GM18873 (cell line): Measurements from ENCODE around the gene TRIM50.
"Not testable (repeated sequence)": the region's sequence is repeated elsewhere in the genome, so short reads cannot be mapped to it uniquely, and the experiment has no call there.

Experiments
- ATAC-seq: cut with Tn5 transposase; IDR thresholded peaks from one replicate; pipeline ENCODE4 v1.9.1; 2021; ENCODE audit warnings: mild to moderate bottlenecking, moderate library complexity, moderate number of reproducible peaks; ENCODE audit not compliant: unreplicated experiment, low FRiP score

The TRIM50 gene

GRCh38 chr7:73319541-73319940 lies 8.3 kb downstream of the TRIM50 start:
- ATAC-seq, result not testable (repeated sequence)

DNA sequence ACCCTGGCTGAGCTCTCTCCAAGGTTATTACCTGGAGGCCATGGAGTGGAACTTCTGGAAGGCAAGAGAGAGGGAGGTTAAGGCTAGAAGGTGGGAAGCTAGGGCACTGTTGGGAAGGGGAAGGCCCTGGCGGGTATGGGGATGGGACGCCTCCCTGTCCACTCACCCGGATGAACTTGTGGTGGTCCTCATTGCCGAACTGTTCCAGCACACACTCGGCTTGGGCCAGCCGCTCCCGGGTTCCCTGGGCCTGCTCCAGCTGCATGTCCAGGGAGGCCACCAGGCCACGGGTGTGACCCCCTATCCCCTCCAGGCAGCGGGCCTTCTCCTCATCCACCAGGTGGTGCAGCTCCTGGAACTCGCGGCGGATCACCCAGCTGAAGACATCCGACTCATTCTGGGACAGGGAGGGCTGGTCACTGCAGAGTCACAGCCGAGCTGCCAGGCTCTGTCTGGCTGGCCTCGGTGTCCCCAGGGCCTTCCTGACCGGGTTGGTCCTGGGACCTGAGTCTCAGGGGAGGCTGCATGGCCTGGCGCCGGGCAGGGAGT lies 9.2 kb downstream of the TRIM50 start:
- not testable (repeated sequence) for ATAC-seq

GRCh38 chr7:73316521-73316920 lies 11.4 kb downstream of the TRIM50 start:
- ATAC-seq, result no peak

DNA sequence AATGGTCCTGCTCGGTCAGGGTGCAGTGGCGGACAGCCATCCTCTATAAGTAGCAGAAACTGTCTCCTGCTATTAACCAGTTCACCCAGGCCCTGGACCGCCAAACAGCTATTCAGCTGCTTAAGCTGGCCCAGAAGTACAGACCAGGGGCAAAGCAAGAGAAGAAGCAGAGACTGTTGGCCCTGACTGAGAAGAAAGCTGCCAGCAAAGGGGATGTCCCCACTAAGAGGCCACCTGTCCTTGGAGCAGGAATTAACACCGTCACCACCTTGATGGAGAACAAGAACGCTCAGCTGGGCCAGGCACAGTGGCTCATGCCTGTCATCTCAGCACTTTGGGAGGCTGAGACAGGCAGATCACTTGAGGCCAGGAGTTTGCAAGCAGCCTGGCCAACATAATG lies 13.6 kb downstream of the TRIM50 start:
- ATAC-seq, result no peak

- no peak for ATAC-seq
Measured at GRCh38 chr7:73313521-73313906, 14.4 kb downstream of the TRIM50 start.

GRCh38 chr7:73312831-73313520 lies 14.9 kb downstream of the TRIM50 start:
- ATAC-seq, result no peak

DNA sequence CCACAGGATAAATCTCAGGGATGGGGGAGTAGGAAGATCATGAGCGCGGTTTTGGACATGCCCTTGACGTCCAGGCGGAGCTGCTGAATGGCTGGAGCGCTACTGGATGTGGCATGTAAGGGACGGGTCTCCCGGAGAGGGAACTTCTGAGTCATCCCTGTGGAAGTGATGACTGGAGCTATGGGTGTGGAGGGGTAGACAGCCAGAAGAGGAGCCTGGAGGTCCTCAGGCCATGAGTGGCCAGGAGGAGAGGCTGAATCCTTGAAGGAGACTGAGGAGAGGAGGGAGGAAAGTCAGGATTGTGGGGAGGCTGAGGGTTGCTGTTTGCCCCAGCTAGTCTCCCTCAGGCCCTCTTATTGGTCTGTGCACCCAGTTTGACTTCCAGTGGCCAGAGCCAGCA lies 16.5 kb downstream of the TRIM50 start:
- ATAC-seq, result not testable (repeated sequence)

DNA sequence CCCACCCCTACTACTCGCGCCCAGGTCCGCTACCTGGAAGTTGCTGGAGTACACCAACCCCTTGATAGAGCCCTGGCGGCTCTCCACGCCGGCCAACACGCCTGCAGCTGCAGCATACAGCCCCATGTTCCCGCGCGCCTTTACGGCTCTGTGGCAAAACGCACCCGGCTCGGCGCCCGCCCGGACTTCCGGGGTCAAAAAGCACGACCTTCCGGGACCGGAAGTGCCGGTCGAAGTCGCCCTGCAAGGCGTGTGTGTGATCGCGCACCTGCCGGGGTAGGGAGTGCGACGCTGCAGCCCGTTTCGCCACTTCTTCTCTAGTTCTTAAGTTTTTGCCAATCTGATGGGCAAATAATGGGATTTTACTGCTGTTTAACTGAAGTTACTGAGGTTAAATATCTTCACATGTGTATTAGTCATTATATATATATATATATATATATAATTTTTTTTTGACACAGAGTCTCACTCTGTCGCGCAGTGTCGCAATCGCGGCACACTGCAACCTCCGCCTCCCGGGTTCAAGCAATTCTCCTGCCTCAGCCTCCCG lies 19.1 kb downstream of the TRIM50 start, which contains the start of gene NSUN5:
Gene NSUN5, minus strand, starts transcription at position 162 of the 550 bp plus-strand sequence. Its CDS starts 36 bp downstream, at position 126.
- no peak for ATAC-seq

- no peak for ATAC-seq
Measured at GRCh38 chr7:73308074-73308664, 19.7 kb downstream of the TRIM50 start.

GRCh38 chr7:73307436-73307835 lies 20.4 kb downstream of the TRIM50 start:
- no peak for ATAC-seq

DNA sequence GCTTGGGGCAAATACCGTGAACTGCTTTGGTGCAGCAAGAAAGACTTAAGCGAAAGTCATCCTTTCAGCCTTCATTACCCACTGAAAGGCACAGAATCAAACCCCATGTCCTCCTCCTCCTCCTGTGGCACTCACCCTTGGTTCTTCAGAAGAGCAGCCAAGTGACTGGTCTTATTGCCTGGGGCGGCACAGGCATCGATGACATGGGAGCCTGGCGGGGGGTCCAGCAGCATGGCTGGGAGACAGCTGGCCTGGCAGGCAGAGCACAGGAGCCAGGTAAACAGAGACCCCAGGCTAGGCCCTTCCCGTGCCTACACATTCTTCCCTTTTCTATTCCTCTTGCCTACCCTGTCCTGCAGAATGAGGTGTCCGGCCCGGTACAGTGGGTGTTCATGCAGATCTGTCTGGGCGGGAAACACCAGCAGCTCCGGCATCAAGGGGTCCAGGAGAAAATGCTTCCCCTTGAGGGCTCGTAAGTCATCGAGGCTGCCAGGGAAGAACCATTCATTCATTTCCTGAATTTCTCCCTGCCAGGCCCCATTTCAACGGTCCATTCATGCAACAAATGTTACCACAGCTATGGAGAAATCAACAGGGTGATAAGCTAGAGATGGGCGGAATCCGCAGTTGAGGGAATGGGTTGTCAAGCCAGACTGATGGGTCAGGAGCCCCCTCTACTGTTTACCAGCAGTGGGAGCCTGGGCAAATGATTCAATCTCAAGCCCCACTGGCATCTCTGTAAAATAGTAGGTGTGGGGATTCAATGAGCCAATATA lies 23.1 kb downstream of the TRIM50 start:
- not testable (repeated sequence) for ATAC-seq

DNA sequence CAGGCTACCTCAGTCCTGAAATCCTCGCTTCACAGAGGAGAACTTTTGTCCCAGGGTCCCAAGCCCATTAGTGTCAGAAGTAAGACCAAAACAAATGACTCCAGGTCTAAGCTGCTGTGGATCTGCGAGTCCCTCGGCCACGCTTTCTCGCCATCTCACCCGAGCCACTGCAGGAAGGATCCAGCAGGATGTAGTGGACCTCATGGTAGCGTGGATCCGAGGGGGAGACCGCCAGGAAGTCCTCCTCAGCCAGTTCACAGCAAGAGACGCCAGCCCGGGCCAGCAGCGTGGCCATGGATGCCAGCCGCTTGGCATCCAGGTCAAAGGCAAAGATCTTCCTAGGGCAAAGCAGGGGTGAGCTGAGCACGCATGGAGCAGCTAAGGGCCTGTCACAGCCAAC lies 23.8 kb downstream of the TRIM50 start:
- ATAC-seq, result no peak

GRCh38 chr7:73303546-73303945 lies 24.3 kb downstream of the TRIM50 start:
- ATAC-seq, result no peak

DNA sequence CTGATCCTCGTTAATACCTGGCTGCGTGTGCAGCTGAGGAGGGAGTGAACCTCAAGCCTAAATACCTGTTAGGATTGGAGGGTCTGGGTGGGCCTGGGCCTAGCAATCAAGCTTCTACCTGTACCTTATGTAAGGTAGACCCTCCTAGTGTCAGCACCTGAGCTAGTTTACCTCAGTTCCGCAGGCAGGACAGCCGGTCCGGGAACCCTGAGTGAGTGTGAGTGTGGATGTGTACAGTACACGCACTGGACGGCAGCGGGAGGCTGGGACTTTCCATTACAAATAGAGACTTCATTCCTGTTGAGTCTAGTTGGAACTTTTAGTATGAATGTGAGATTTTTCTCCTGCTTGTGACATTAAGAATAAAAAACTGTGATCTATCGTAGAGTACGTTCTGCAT lies 25.0 kb downstream of the TRIM50 start:
- not testable (repeated sequence) for ATAC-seq

- not testable (repeated sequence) for ATAC-seq
Measured at GRCh38 chr7:73301108-73301507, 26.8 kb downstream of the TRIM50 start.

- not testable (repeated sequence) for ATAC-seq
Measured at GRCh38 chr7:73299812-73300211, 28.1 kb downstream of the TRIM50 start.

DNA sequence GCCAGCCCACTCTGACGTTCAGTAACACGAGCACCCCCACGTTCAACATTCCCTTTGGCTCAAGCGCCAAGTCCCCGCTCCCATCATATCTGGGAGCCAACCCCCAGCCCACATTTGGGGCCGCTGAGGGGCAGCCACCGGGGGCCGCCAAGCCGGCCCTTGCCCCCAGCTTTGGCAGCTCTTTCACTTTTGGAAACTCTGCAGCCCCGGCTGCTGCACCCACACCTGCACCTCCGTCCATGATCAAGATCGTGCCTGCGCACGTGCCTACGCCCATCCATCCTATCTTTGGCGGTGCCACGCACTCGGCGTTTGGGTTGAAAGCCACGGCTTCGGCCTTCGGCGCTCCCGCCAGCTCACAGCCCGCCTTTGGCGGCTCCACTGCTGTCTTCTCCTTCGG lies 30.2 kb downstream of the TRIM50 start:
- not testable (repeated sequence) for ATAC-seq

GRCh38 chr7:73297235-73297634 lies 30.6 kb downstream of the TRIM50 start:
- not testable (repeated sequence) for ATAC-seq

- ATAC-seq, result not testable (repeated sequence)
Measured at GRCh38 chr7:73277210-73277609, 50.7 kb downstream of the TRIM50 start.

- ATAC-seq, result not testable (repeated sequence)
Measured at GRCh38 chr7:73267813-73268212, 60.1 kb downstream of the TRIM50 start.
